ENCODE data around the gene GPR55.

The GPR55 gene

GRCh38 chr2:230925443-230925878 lies 419 bp upstream of the GPR55 start:
- no peak overlapping the region for H3K27ac ChIP-seq
- TF ChIP-seq CTCF (conservative IDR thresholded peaks at IDR 0.05): no peak

- no peak for TF ChIP-seq CTCF (conservative IDR thresholded peaks at IDR 0.05)
- no peak overlapping the region for H3K27ac ChIP-seq
Observed at GRCh38 chr2:230924092-230924469, 961 bp downstream of the GPR55 start.

- no peak overlapping the region for H3K27ac ChIP-seq
- no peak for TF ChIP-seq CTCF (conservative IDR thresholded peaks at IDR 0.05)
Observed at GRCh38 chr2:230922951-230923717, 1.9 kb downstream of the GPR55 start.

GRCh38 chr2:230921806-230922595 lies 3.0 kb downstream of the GPR55 start:
- TF ChIP-seq CTCF (conservative IDR thresholded peaks at IDR 0.05): no peak

GRCh38 chr2:230920167-230920566 lies 4.9 kb downstream of the GPR55 start:
- no peak for TF ChIP-seq CTCF (conservative IDR thresholded peaks at IDR 0.05)

More at GRCh38 chr2:230921806-230922595, 3.0 kb downstream of the GPR55 start:
- H3K27ac ChIP-seq: no peak overlapping the region

GRCh38 chr2:230919681-230920080 lies 5.4 kb downstream of the GPR55 start:
- H3K27ac ChIP-seq: no peak overlapping the region
- no peak for TF ChIP-seq CTCF (conservative IDR thresholded peaks at IDR 0.05)

More at GRCh38 chr2:230920167-230920566, 4.9 kb downstream of the GPR55 start:
- H3K27ac ChIP-seq: no peak overlapping the region

GRCh38 chr2:230919240-230919639 lies 5.8 kb downstream of the GPR55 start:
- TF ChIP-seq CTCF (conservative IDR thresholded peaks at IDR 0.05): no peak
- no peak overlapping the region for H3K27ac ChIP-seq
